D721Med (cell line): ENCODE data around the gene KCNA1.
A peak's percentile ranks its signal among the peaks of the same experiment; 100 is the strongest.

Experiments used
- DNase-seq: peaks from one replicate; pipeline ENCODE4 v3.0.0; 2011; ENCODE audit warnings: low spot score; ENCODE audit not compliant: insufficient read length
- FAIRE-seq: peaks from 2 replicates; lab custom pipeline; 2011; peaks lifted over from hg19 to GRCh38; lab: Jason Lieb, UNC
- TF ChIP-seq, protein P1 (sequence below): IDR thresholded peaks from 2 replicates; pipeline ENCODE4 v1.5.1; 2012; ENCODE audit warnings: mild to moderate bottlenecking, control low read depth; ENCODE audit not compliant: insufficient read depth; ENCODE audit errors: missing control alignments

The KCNA1 gene

DNA sequence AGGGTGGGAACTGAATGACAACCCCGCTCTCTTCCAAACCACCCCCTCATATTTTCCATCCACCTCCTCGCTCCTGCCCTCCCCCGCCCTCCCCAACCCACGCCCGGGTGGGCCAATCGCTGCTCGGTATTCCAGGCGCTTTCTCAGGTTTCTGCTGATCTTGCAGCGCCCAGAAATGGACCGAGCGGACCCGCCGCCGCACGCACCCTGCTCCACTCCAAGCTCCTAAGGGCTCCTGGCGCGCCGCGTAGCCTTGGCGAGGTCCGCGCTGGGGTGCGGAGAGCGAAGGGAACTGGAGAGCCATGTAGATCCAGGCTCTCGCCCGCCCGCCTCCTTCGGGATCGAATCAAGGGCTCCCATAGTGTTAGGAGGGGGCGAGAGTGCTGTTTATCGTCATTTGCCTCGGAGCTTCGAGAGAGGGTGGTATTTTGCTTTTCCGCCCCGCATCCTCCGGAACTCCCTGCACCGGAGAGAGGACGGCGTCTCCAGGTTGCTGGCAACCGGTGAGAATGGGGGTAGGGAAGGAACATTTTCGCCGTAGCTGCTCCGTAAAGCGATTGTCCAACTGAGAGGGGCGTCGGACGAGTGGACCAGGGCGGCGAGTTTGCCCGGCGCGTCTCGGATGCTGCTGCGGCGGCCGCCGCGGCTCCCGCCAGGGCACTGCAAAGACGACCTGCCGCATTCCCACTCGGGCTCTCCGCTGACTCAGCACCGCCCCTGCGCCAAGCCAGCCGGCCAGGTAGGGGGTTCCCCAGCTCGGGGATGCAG is at the start of gene KCNA1:
TSS of gene KCNA1 (plus strand) at position 172 of the 768 bp plus-strand sequence. CDS start 1,474 bp downstream, outside the sequence.
- TF ChIP-seq, protein P1, sequence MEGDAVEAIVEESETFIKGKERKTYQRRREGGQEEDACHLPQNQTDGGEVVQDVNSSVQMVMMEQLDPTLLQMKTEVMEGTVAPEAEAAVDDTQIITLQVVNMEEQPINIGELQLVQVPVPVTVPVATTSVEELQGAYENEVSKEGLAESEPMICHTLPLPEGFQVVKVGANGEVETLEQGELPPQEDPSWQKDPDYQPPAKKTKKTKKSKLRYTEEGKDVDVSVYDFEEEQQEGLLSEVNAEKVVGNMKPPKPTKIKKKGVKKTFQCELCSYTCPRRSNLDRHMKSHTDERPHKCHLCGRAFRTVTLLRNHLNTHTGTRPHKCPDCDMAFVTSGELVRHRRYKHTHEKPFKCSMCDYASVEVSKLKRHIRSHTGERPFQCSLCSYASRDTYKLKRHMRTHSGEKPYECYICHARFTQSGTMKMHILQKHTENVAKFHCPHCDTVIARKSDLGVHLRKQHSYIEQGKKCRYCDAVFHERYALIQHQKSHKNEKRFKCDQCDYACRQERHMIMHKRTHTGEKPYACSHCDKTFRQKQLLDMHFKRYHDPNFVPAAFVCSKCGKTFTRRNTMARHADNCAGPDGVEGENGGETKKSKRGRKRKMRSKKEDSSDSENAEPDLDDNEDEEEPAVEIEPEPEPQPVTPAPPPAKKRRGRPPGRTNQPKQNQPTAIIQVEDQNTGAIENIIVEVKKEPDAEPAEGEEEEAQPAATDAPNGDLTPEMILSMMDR, result no peak
- FAIRE-seq, result no peak
- peak; percentile 60 for DNase-seq

DNA sequence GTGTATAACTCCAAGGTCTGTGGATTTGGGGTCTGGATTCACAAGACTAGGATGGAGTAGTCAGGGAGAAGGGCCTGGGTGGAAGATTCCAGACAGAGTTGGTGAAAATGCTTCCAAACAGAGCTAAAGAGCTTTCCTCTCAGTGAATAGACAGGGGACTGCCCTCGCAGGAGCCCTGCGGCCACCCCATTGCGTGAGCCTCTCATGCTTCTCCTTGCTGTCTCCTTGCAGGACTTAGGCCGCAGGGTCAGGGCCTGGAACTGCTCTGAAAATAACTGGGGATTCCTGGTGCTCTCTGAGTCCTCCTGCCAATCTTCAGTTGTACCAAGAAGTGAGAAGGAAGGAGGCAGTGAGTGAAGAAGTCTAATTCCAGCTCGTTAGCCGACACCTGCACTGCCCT is 49.0 kb upstream of the KCNA1 start:
- TF ChIP-seq, protein P1, result no peak
- no peak for DNase-seq
- no peak for FAIRE-seq

DNA sequence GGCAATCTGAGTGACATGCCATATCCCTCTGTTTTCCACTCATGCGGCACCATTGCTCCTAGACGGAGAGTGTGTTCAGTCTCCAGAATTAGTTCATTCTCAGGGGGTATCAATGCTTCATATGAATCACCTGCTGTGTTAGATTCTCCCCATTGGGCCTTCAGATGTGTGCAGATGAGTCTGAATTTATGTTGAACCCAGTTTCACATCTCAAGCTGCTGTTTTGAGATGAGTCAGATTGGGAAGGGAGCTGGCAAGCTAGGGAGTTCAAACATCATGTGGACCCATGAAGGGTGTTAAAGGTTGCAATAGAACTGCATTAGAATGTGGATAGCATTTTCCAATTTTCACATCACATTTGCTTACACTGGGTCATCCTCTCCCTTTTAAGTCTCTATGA is 46.9 kb upstream of the KCNA1 start:
- FAIRE-seq, result no peak
- TF ChIP-seq, protein P1, result no peak
- DNase-seq, result no peak

DNA sequence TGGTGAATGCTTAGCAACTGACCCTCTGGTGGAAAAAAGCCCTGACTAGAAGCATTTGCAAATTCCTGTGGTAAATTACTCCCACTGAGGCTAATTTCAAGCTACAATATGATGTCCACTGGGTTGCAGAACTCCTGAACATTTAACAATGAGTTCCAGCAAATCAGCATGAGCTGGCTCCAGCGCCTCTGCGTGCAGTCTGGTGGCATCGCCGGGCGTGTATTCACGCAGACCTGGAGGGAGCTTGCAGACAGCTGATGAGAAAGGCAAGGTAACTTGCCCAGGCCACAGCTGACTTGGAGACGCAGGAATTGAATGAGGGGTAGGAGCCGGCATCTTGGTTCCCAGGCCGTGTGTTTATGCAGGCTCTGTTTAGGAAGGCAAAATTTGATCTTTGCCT is 45.1 kb upstream of the KCNA1 start:
- TF ChIP-seq, protein P1, result no peak
- no peak for FAIRE-seq
- no peak for DNase-seq

DNA sequence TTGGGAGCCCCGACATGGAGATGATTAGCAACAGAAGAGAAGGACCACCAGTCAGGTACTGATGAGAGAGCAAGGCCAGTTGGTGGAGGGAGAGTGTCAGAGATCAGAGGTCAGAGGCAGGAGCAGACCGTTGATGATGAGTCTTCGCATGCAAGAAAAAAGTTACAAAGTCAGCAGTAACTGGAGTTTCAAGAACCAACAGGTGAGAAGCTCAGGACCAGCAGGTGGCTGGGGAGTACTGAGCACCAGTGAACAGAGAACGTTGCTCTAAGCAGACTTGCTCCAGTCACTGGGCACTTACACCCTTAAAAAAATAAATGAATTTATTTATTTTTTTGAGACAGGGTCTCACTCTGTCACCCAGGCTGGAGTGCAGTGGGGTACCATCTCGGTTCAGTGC is 44.5 kb upstream of the KCNA1 start:
- no peak for FAIRE-seq

DNA sequence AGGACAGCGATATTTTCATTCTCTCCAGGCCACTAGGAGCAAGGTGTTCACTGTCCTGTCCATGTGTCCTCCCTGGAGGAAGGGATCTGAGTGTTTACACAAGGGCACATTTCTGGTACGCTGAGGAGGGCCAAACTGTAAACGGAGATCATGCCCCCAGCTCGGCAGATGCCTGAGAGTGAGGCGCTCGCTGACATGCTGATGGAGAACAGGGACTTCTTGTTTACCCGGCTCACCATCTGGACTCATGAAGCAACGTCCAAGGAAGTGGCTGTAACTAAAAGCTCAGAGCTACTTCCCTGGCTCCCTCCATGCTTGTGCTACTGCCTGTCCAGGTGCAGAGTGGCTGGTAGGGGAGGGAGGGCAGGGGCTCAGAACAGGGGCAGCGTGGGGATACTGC is 43.4 kb upstream of the KCNA1 start:
- no peak for DNase-seq
- TF ChIP-seq, protein P1, result no peak
- FAIRE-seq, result no peak

More for the DNA sequence above, 44.5 kb upstream of the KCNA1 start:
- TF ChIP-seq, protein P1, result no peak
- no peak for DNase-seq

DNA sequence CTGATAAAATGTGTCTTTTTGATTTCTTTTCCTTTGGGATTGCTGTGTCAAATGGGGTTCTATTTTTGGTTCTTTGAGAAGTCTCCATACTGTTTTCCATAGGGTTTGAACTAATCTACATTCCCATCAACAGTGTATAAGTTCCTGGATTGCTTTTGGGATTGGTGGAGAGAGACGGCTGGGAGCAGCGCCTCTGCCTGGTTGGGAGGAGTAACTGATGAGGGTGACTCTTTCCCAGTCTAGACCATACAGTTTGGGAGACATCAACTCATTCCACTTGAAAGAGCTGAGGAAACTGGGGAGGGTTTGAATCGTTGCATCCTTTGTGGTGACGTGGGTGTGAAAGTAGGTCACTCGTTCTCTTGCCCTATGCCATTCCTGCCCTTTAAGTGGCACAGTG is 42.3 kb upstream of the KCNA1 start:
- DNase-seq (no peak), FAIRE-seq (no peak)
- TF ChIP-seq, protein P1, result no peak
